Activated CD4-positive, alpha-beta T cell treated with anti-CD3 and anti-CD28 coated beads, Interleukin-2, amount 10 ng/mL, durations not matched to agents 24 days and 14 days (primary cell): ENCODE measurements around the gene UBE2I. TPM values are rescaled to one million over a fixed set of nuclear protein-coding genes. Genes with fewer than 3 reads are reported as not detected.
A peak's percentile ranks its signal among the peaks of the same experiment; 100 is the strongest.
"Not testable (repeated sequence)": the region's sequence is repeated elsewhere in the genome, so short reads cannot be mapped to it uniquely, and the experiment has no call there.

Experiments used
- DNase-seq: peaks from one replicate; pipeline ENCODE4 v3.0.0; 2022
- H3K27ac Mint-ChIP-seq: one replicate; pipeline ENCODE4 v1.8.0; 2022; ENCODE audit warnings: mild to moderate bottlenecking, mixed read lengths
- H3K27me3 Mint-ChIP-seq: one replicate; pipeline ENCODE4 v1.8.0; 2022; ENCODE audit warnings: mixed read lengths
- H3K36me3 Mint-ChIP-seq: one replicate; pipeline ENCODE4 v1.8.0; 2022; ENCODE audit warnings: low read depth, mild to moderate bottlenecking, mixed read lengths
- H3K4me1 Mint-ChIP-seq: one replicate; pipeline ENCODE4 v1.8.0; 2021; ENCODE audit warnings: mixed read lengths
- H3K4me3 Mint-ChIP-seq: one replicate; pipeline ENCODE4 v1.8.0; 2022; ENCODE audit warnings: mild to moderate bottlenecking, moderate library complexity, mixed read lengths
- H3K9me3 Mint-ChIP-seq: one replicate; pipeline ENCODE4 v1.8.0; 2021; ENCODE audit warnings: mixed read lengths
- intact Hi-C: fragments of 100-400 bp; cut with micrococcal nuclease; formaldehyde crosslinking; loops from one replicate; pipeline ENCODE4 v1.15.1; 2023
- total RNA-seq: library from RNA; stranded (reverse); gene quantifications from 2 replicates; pipeline ENCODE4 v1.2.3, GENCODE V29; 2022

The UBE2I gene
- total RNA-seq, 1 donor from 2014 or later = 278 TPM

DNA sequence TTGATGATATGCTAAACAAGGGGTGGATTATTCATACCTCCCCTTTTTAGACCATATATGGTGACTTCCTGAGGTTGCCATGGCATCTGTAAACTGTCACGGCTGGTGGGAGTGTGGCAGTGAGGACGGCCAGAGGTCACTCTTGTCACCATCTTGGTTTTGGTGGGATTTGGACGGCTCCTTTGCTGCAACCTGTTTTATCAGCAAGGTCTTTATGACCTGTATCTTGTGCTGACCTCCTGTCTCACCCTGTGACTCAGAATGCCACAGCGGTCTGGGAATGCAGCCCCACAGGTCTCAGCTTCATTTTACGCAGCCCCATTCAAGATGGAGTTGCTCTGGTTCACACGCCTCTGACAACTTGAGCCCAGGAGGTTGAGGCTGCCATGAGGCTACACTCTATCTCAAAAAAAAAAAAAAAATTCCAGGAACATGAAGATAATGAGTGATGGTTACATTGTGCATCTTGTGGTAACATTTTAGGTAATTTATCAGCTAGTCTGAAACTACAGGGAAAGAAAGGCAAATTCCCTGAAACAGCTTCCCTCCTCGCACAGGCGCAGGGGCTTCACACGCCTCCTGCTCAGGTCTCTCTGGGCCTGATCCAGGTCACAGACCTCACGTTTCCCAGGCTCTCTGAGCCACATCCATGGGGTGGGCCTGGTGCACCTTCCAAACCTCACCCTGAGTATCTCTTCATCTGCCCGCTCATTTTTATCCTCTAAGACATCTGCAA lies 15.3 kb upstream of the UBE2I start:
- Mint-ChIP-seq H3K9me3 (no peaks in the 10 kb centered on the region), H3K4me1 (peaks cover 6% of the 10 kb centered on the region), H3K27me3 (peaks cover 33% of the 10 kb centered on the region), H3K27ac (no peak overlapping the region), H3K4me3 (no peak overlapping the region), H3K36me3 (no peaks in the 10 kb centered on the region)
- intact Hi-C loops = no loop called here
- no peak for DNase-seq

DNA sequence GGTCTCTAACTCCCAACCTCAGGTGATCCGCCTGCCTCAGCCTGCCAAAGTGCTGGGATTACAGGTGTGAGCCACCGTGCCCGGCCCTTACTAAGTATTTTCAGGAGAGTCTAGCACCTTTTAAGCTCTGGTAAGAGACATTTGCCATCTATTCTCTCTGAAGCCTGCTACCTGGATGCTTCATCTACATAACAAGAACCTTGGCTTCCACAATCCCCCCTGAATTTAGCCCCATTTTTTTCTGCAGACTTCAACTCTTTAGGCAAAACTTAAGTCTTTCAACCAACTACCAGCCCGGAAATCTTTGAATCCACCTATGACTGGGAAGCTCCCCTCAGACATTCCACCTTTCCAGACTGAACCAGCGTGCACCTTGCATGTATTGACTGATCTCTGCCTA lies 14.0 kb upstream of the UBE2I start:
- Mint-ChIP-seq H3K4me1 (peaks cover 6% of the 10 kb centered on the region), H3K4me3 (no peak overlapping the region), H3K27me3 (peaks cover 24% of the 10 kb centered on the region), H3K36me3 (no peaks in the 10 kb centered on the region), H3K9me3 (no peaks in the 10 kb centered on the region), H3K27ac (no peak overlapping the region)
- intact Hi-C loops = no loop called here
- DNase-seq = no peak

DNA sequence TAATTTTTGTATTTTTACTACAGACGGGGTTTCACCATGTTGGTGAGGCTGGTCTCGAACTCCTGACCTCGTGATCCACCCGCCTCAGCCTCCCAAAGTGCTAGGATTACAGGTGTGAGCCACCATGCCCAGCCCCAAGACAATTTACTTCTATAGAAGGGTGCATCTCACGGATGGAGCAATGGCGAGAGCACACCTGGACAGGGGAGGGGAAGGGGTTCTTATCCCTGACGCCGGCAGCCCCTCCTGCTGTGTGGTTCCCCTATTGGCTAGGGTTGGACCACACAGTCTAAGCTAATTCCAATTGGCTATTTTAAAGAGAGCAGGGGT lies 12.8 kb upstream of the UBE2I start:
- H3K4me1 Mint-ChIP-seq, intact Hi-C loops, H3K27ac Mint-ChIP-seq, H3K9me3 Mint-ChIP-seq, H3K36me3 Mint-ChIP-seq, DNase-seq: not testable (repeated sequence)
- Mint-ChIP-seq H3K4me3 (peak overlapping the region; percentile 1), H3K27me3 (peaks cover 17% of the 10 kb centered on the region)

- Mint-ChIP-seq H3K36me3 (no peaks in the 10 kb centered on the region), H3K27me3 (peaks cover 12% of the 10 kb centered on the region), H3K27ac (no peak overlapping the region), H3K4me1 (peaks cover 12% of the 10 kb centered on the region), H3K9me3 (no peaks in the 10 kb centered on the region), H3K4me3 (peak overlapping the region; percentile 1)
- intact Hi-C loops = no loop called here
- no peak for DNase-seq
Observed at GRCh38 chr16:1297018-1297696, 12.3 kb upstream of the UBE2I start.

- H3K4me1 Mint-ChIP-seq = peaks cover 13% of the 10 kb centered on the region
- DNase-seq = no peak
- intact Hi-C loops = no loop called here
- no peaks in the 10 kb centered on the region for H3K36me3 Mint-ChIP-seq
- H3K27me3 Mint-ChIP-seq = peaks cover 10% of the 10 kb centered on the region
- H3K9me3 Mint-ChIP-seq = no peaks in the 10 kb centered on the region
- no peak overlapping the region for H3K4me3 Mint-ChIP-seq
- H3K27ac Mint-ChIP-seq = peak overlapping the region; percentile 65
Observed at GRCh38 chr16:1298406-1298805, 11.0 kb upstream of the UBE2I start.

DNA sequence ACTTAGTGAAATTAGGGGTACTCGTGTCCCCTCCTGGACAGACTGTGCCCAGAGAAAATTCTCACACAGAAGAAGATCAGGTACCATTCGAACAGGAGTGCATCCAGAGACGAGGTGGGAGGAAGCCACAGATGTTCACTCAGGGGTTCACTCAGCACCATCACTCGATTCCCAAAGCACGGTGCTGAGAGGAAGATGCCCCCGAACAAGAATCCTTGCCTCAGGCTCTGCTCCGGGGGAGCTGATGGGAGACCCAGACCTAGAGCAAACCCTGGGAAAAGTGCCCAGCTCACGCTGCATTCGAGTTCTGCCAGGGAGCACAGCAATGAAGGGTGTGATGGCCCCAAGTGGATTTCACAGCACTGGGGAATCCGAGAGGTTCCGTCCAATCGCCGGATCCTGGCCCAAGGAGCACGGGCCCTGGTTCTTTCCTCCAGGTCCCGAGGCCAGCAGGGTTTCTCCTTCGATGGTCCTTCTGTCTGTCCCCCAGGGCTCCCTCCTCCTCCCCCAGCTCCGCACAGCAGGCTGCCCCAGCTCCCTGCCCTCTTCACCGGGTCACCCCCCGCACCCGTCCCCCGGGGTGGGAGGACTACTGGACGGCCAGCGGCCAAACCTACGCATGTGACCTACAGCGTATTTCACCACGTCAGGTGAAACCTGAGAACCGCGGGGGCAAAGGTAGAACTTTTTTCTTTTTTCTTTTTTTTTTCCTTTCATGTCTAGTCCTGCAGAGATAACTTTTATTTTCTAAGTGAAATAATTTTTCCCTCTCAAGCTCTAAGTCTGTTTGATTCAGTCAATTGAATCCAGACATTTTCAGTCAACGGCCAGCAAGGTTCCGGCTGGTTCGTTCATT lies 10.2 kb upstream of the UBE2I start:
- H3K9me3 Mint-ChIP-seq = no peaks in the 10 kb centered on the region
- H3K27me3 Mint-ChIP-seq = peaks cover 8% of the 10 kb centered on the region
- no peak overlapping the region for H3K4me3 Mint-ChIP-seq
- no peak overlapping the region for H3K27ac Mint-ChIP-seq
- H3K4me1 Mint-ChIP-seq = peaks cover 19% of the 10 kb centered on the region
- DNase-seq = no peak
- H3K36me3 Mint-ChIP-seq = no peaks in the 10 kb centered on the region
- intact Hi-C loops = no loop called here

DNA sequence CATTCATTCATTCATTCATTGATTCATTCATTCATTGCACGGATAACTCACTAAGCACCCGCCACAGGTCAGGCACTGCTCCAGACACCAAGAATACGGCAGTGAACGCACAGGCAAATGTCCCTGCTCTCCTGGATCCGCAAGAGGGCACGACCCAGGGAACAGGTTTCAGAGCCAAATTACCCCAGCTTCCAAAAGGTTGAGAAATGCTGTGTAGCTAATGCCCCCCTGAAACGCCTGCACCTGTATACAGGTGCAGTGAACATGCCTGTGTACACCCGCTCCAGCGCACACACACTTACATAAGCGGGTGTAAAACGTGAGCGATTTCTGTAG lies 9.6 kb upstream of the UBE2I start:
- intact Hi-C loops = no loop called here
- Mint-ChIP-seq H3K9me3 (no peaks in the 10 kb centered on the region), H3K27me3 (peaks cover 5% of the 10 kb centered on the region), H3K36me3 (no peaks in the 10 kb centered on the region), H3K4me1 (peaks cover 21% of the 10 kb centered on the region), H3K27ac (no peak overlapping the region), H3K4me3 (no peak overlapping the region)
- no peak for DNase-seq

- intact Hi-C loops = no loop called here
Observed at GRCh38 chr16:1300664-1301476, 8.6 kb upstream of the UBE2I start.

DNA sequence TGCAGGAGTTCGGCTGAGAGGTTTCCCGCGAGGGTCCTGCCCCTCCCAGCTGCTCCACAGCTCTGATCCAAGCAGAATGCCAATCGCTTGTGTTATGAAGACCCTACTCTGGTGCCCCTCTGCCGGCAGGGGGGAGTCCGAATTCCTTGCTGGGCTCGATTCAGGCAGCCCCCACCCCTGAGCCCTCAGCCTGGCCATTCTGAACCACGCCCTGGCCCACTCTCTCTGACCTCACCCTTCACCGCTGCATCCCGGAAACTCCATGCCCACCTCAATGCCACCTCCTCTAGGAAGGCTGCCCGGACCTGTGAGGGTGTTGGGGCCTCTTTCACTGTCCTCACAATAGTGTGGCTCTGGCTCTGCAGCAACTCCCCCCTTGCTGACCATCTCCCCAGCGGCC lies 7.9 kb upstream of the UBE2I start:
- no peak for DNase-seq
- no peaks in the 10 kb centered on the region for H3K9me3 Mint-ChIP-seq
- intact Hi-C loops = no loop called here
- H3K4me3 Mint-ChIP-seq = peak overlapping the region; percentile 39
- peaks cover 22% of the 10 kb centered on the region for H3K4me1 Mint-ChIP-seq
- peaks cover 5% of the 10 kb centered on the region for H3K27me3 Mint-ChIP-seq
- H3K27ac Mint-ChIP-seq = no peak overlapping the region
- H3K36me3 Mint-ChIP-seq = no peaks in the 10 kb centered on the region

More at GRCh38 chr16:1300664-1301476, 8.6 kb upstream of the UBE2I start:
- Mint-ChIP-seq H3K27ac (no peak overlapping the region), H3K36me3 (no peaks in the 10 kb centered on the region), H3K4me1 (peaks cover 21% of the 10 kb centered on the region), H3K27me3 (peaks cover 5% of the 10 kb centered on the region), H3K4me3 (peak overlapping the region; percentile 39), H3K9me3 (no peaks in the 10 kb centered on the region)
- DNase-seq = peak; percentile 95

DNA sequence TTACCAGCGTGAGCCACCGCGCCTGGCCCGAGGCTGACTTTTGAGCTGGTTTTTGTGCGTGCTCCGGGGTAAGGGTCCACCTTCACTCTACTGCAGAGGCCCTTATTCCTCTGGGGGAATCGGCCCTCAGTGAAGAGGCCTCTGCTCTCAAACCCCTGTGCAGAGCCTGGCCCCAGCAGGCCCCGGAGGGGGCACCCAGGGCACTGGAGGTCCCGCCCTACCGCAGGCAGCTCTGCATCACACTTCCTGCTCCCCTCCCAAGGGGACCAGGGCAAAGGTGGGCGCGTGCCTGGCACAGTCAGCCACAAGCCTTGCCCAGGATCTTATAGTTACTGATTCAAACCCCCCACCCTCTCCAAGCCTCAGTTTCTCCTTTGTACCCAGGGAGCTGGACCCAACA lies 3.6 kb upstream of the UBE2I start:
- intact Hi-C loops = loop anchor here (5.0 kb wide), 1 partner anchor 306 kb away; the partner anchor contains the start of genes CRAMP1 and IFT140
- peaks cover 27% of the 10 kb centered on the region for H3K4me1 Mint-ChIP-seq
- H3K27me3 Mint-ChIP-seq = no peaks in the 10 kb centered on the region
- H3K36me3 Mint-ChIP-seq = peaks cover 12% of the 10 kb centered on the region
- no peak overlapping the region for H3K4me3 Mint-ChIP-seq
- peaks cover 3% of the 10 kb centered on the region for H3K9me3 Mint-ChIP-seq
- no peak overlapping the region for H3K27ac Mint-ChIP-seq
- DNase-seq = no peak

GRCh38 chr16:1306334-1306733 lies 3.1 kb upstream of the UBE2I start:
- Mint-ChIP-seq H3K36me3 (peaks cover 17% of the 10 kb centered on the region), H3K4me1 (peaks cover 30% of the 10 kb centered on the region), H3K4me3 (peak overlapping the region; percentile 45), H3K27ac (peak overlapping the region; percentile 75), H3K9me3 (peaks cover 3% of the 10 kb centered on the region), H3K27me3 (no peaks in the 10 kb centered on the region)
- no peak for DNase-seq
- intact Hi-C loops = loop anchor here (5.0 kb wide), 1 partner anchor 306 kb away; the partner anchor contains the start of genes CRAMP1 and IFT140

GRCh38 chr16:1308036-1308976 lies 1.1 kb upstream of the UBE2I start:
- no peak for DNase-seq
- Mint-ChIP-seq H3K9me3 (peaks cover 3% of the 10 kb centered on the region), H3K4me3 (peak overlapping the region; percentile 85), H3K27me3 (no peaks in the 10 kb centered on the region), H3K4me1 (peaks cover 29% of the 10 kb centered on the region), H3K36me3 (peaks cover 22% of the 10 kb centered on the region), H3K27ac (peak overlapping the region; percentile 99)
- intact Hi-C loops = loop anchor here (2.0 to 5.0 kb wide), 4 partner anchors 34 to 568 kb away; partner anchors contain the start of genes CIAO3, CRAMP1, IFT140 and UQCC4
